ENCODE results near the gene SEMA3C.

The SEMA3C gene

GRCh38 chr7:80935991-80936780 is 17.3 kb upstream of the SEMA3C start:
- Histone ChIP-seq H3K4me3 (ENCODE audit: low read depth in 1 of 2, low read length in 2 of 2) (no peak overlapping the region), H3K9me3 (ENCODE audit: insufficient read depth, low read length, severe bottlenecking) (no peaks in the 10 kb centered on the region), H3K4me1 (ENCODE audit: insufficient read depth, low read length) (no peaks in the 10 kb centered on the region), H3K4me2 (ENCODE audit: insufficient read depth, low read length) (no peak overlapping the region), H4K20me1 (ENCODE audit: insufficient read depth, low read length) (no peaks in the 10 kb centered on the region), H3K9ac (ENCODE audit: low read depth, low read length) (no peak overlapping the region), H3K79me2 (ENCODE audit: insufficient read depth, low read length) (no peaks in the 10 kb centered on the region), H3K27me3 (ENCODE audit: insufficient read depth, low read length, poor library complexity) (no peaks in the 10 kb centered on the region), H3K27ac (ENCODE audit: low read length) (no peak overlapping the region), H2AFZ (ENCODE audit: low read depth, low read length) (no peak overlapping the region), H3K36me3 (ENCODE audit: insufficient read depth, low read length) (no peaks in the 10 kb centered on the region)
- TF ChIP-seq EZH2 (IDR thresholded peaks at IDR 0.05; ENCODE audit: borderline replicate concordance, low read depth, low read length, severe bottlenecking) (no peak), CTCF (IDR thresholded peaks at IDR 0.05; ENCODE audit: borderline replicate concordance, extremely low read depth, low read length, poor library complexity, severe bottlenecking) (no peak)
- DNase-seq (no peak), ATAC-seq (ENCODE audit: insufficient read depth, low read depth) (no peak)

GRCh38 chr7:80934321-80934720 is 15.5 kb upstream of the SEMA3C start:
- no peak for ATAC-seq (ENCODE audit: insufficient read depth, low read depth)
- H3K9ac ChIP-seq (ENCODE audit: low read depth, low read length), result no peak overlapping the region
- H4K20me1 ChIP-seq (ENCODE audit: insufficient read depth, low read length), result no peaks in the 10 kb centered on the region
- no peaks in the 10 kb centered on the region for H3K27me3 ChIP-seq (ENCODE audit: insufficient read depth, low read length, poor library complexity)
- no peak overlapping the region for H3K27ac ChIP-seq (ENCODE audit: low read length)
- TF ChIP-seq CTCF (IDR thresholded peaks at IDR 0.05; ENCODE audit: borderline replicate concordance, extremely low read depth, low read length, poor library complexity, severe bottlenecking) (no peak), EZH2 (IDR thresholded peaks at IDR 0.05; ENCODE audit: borderline replicate concordance, low read depth, low read length, severe bottlenecking) (no peak)
- no peak for DNase-seq
- H2AFZ ChIP-seq (ENCODE audit: low read depth, low read length), result no peak overlapping the region
- no peaks in the 10 kb centered on the region for H3K36me3 ChIP-seq (ENCODE audit: insufficient read depth, low read length)
- no peak overlapping the region for H3K4me2 ChIP-seq (ENCODE audit: insufficient read depth, low read length)
- H3K79me2 ChIP-seq (ENCODE audit: insufficient read depth, low read length), result no peaks in the 10 kb centered on the region
- no peak overlapping the region for H3K4me3 ChIP-seq (ENCODE audit: low read depth in 1 of 2, low read length in 2 of 2)
- H3K9me3 ChIP-seq (ENCODE audit: insufficient read depth, low read length, severe bottlenecking), result no peaks in the 10 kb centered on the region
- H3K4me1 ChIP-seq (ENCODE audit: insufficient read depth, low read length), result no peaks in the 10 kb centered on the region

- no peak overlapping the region for H3K27ac ChIP-seq (ENCODE audit: low read length)
- H2AFZ ChIP-seq (ENCODE audit: low read depth, low read length), result no peak overlapping the region
- H3K9me3 ChIP-seq (ENCODE audit: insufficient read depth, low read length, severe bottlenecking), result no peaks in the 10 kb centered on the region
- DNase-seq (no peak), ATAC-seq (ENCODE audit: insufficient read depth, low read depth) (no peak)
- no peaks in the 10 kb centered on the region for H4K20me1 ChIP-seq (ENCODE audit: insufficient read depth, low read length)
- TF ChIP-seq CTCF (IDR thresholded peaks at IDR 0.05; ENCODE audit: borderline replicate concordance, extremely low read depth, low read length, poor library complexity, severe bottlenecking), result no peak
- no peak for TF ChIP-seq EZH2 (IDR thresholded peaks at IDR 0.05; ENCODE audit: borderline replicate concordance, low read depth, low read length, severe bottlenecking)
- H3K4me1 ChIP-seq (ENCODE audit: insufficient read depth, low read length), result no peaks in the 10 kb centered on the region
- H3K9ac ChIP-seq (ENCODE audit: low read depth, low read length), result no peak overlapping the region
- H3K36me3 ChIP-seq (ENCODE audit: insufficient read depth, low read length), result no peaks in the 10 kb centered on the region
- H3K4me3 ChIP-seq (ENCODE audit: low read depth in 1 of 2, low read length in 2 of 2), result no peak overlapping the region
- H3K27me3 ChIP-seq (ENCODE audit: insufficient read depth, low read length, poor library complexity), result no peaks in the 10 kb centered on the region
- H3K79me2 ChIP-seq (ENCODE audit: insufficient read depth, low read length), result no peaks in the 10 kb centered on the region
- H3K4me2 ChIP-seq (ENCODE audit: insufficient read depth, low read length), result no peak overlapping the region
Observed at GRCh38 chr7:80932536-80932935, 13.7 kb upstream of the SEMA3C start.
